ENCODE data around the gene MMRN2.

GRCh38 chr10:86967481-86967941 is 10.1 kb upstream of the MMRN2 start:
- TF ChIP-seq POLR2AphosphoS5 (IDR thresholded peaks at IDR 0.05) (no peak), CTCF (IDR thresholded peaks at IDR 0.05) (no peak), POLR2A (IDR thresholded peaks at IDR 0.05) (no peak), EP300 (IDR thresholded peaks at IDR 0.05) (no peak)

Measured in stomach (tissue), 4 donors.